CD4-positive, alpha-beta T cell (primary cell): ENCODE measurements around the gene GSTM1. TPM values are rescaled to one million over a fixed set of nuclear protein-coding genes. Genes with fewer than 3 reads are reported as not detected.

Source experiments
- ATAC-seq: fragments of 200-7000 bp; cut with Tn5 transposase; one replicate; pipeline ENCODE4 v1.10.0; 2022; ENCODE audit warnings: mild to moderate bottlenecking; ENCODE audit not compliant: poor library complexity
- CTCF ChIA-PET: fragments of 350-600 bp; sonication (Branson Sonifier 250); formaldehyde crosslinking; loops from one replicate; lab custom pipeline; 2021; ENCODE audit warnings: antibody characterized with exemption, inconsistent platforms; lab: Charles Lee
- POLR2A ChIA-PET: fragments of 350-600 bp; sonication (Branson Sonifier 250); formaldehyde crosslinking; loops from one replicate; lab custom pipeline; 2021; ENCODE audit warnings: antibody characterized with exemption, inconsistent platforms; lab: Charles Lee
- DNase-seq, 14 experiments: peaks; one replicate each; pipeline ENCODE4 v3.0.0-alpha.2; 2013 to 2020; ENCODE audit warnings: mixed read lengths in 2 of 14
- H3K27ac ChIP-seq, 2 donors: one replicate each; pipeline versions ENCODE4 v1.5.1 to v1.7.0; 2013; ENCODE audit warnings: low read length in 2 of 2, low read depth in 1 of 2, mild to moderate bottlenecking in 1 of 2
- H3K27me3 ChIP-seq, 2 experiments: 1 replicate in 1 of 2; 2 replicates in 1 of 2; pipeline versions ENCODE4 v1.6.1 to v1.7.0; 2013; ENCODE audit warnings: low read length in 2 of 2, control low read depth in 1 of 2, mild to moderate bottlenecking in 1 of 2, moderate library complexity in 1 of 2; ENCODE audit not compliant: insufficient read depth in 2 of 2, control insufficient read depth in 1 of 2
- H3K36me3 ChIP-seq: one replicate; pipeline ENCODE4 v1.6.1; 2013; ENCODE audit warnings: low read length, control low read depth; ENCODE audit not compliant: insufficient read depth
- H3K4me1 ChIP-seq: one replicate; pipeline ENCODE4 v1.6.1; 2013; ENCODE audit warnings: low read length, control low read depth; ENCODE audit not compliant: insufficient read depth
- H3K4me3 ChIP-seq: one replicate; pipeline ENCODE4 v1.5.1; 2013; ENCODE audit warnings: mild to moderate bottlenecking, low read length, moderate library complexity
- H3K9me3 ChIP-seq, 2 experiments: 1 replicate in 1 of 2; 2 replicates in 1 of 2; pipeline versions ENCODE4 v1.6.1 to v1.7.0; 2013; ENCODE audit warnings: low read length in 2 of 2, mild to moderate bottlenecking in 2 of 2, control low read depth in 1 of 2, moderate library complexity in 1 of 2; ENCODE audit not compliant: control insufficient read depth in 1 of 2, insufficient read depth in 1 of 2
- H3K27ac Mint-ChIP-seq: one replicate; pipeline ENCODE4 v1.8.0; 2020; ENCODE audit warnings: mixed read lengths
- H3K27me3 Mint-ChIP-seq: one replicate; pipeline ENCODE4 v1.8.0; 2021; ENCODE audit warnings: mixed read lengths
- H3K36me3 Mint-ChIP-seq: one replicate; pipeline ENCODE4 v1.8.0; 2021; ENCODE audit warnings: low read depth, mixed read lengths
- H3K4me1 Mint-ChIP-seq: one replicate; pipeline ENCODE4 v1.8.0; 2021; ENCODE audit warnings: low read depth, mixed read lengths
- H3K4me3 Mint-ChIP-seq: one replicate; pipeline ENCODE4 v1.8.0; 2020; ENCODE audit warnings: mild to moderate bottlenecking, mixed read lengths
- H3K9me3 Mint-ChIP-seq: one replicate; pipeline ENCODE4 v1.8.0; 2020; ENCODE audit warnings: mixed read lengths
- intact Hi-C, 2 experiments: fragments of 100-400 bp; cut with DNase I in 1 of 2; cut with micrococcal nuclease in 1 of 2; formaldehyde crosslinking; loops; one replicate each; pipeline versions ENCODE4 v1.15.1 to v1.9.0; 2023 to 2025; cut with DNase I, micrococcal nuclease
- total RNA-seq, 174 experiments: library from RNA in 2 of 174; stranded (reverse) in 2 of 174; gene quantifications; one replicate each; pipeline ENCODE4 v1.2.3 and lab custom pipeline; 2021 to 2026
- TF ChIP-seq, protein P1 (sequence below): fragments of 200-600 bp; IDR thresholded peaks from one replicate; pipeline ENCODE4 v1.8.0; 2022; ENCODE audit warnings: antibody characterized with exemption, mild to moderate bottlenecking

GSTM1 gene
- total RNA-seq, 2 experiments from 2014 or later = 31.9 to 36.2 TPM

DNA sequence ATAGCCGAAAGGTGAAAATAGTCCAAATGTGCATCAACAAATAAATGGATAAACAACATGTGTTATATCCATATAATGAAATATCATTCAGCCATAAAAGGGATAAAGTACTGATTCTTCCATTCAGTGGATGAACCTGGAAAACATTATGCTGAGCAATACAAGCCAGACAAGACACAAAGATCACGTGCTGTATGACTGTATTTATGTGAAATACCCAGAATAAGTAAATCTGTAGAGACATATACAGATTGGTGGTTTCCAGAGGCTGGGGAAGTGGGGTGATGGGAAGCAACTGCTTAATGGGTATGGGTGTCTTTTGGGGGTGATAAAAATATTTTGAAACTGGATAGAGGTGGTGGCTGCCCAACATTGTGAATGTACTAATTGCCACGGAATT is 45.0 kb upstream of the GSTM1 start:
- Histone ChIP-seq H3K27me3 (no peaks in the 10 kb centered on the region), H3K9me3 (no peaks in the 10 kb centered on the region), H3K36me3 (no peaks in the 10 kb centered on the region), H3K27ac (no peak overlapping the region), H3K4me3 (no peak overlapping the region), H3K4me1 (peaks cover 15% of the 10 kb centered on the region)
- Mint-ChIP-seq H3K9me3 (no peaks in the 10 kb centered on the region), H3K27me3 (no peaks in the 10 kb centered on the region), H3K4me3 (no peak overlapping the region), H3K36me3 (no peaks in the 10 kb centered on the region), H3K27ac (no peak overlapping the region), H3K4me1 (peaks cover 20% of the 10 kb centered on the region)
- ChIA-PET POLR2A (no interaction called here), CTCF (interaction anchor here (3.8 kb wide), 1 partner anchor 131 kb away, joined by 22 read pairs; no protein-coding TSS in a partner anchor)
- TF ChIP-seq, protein P1, sequence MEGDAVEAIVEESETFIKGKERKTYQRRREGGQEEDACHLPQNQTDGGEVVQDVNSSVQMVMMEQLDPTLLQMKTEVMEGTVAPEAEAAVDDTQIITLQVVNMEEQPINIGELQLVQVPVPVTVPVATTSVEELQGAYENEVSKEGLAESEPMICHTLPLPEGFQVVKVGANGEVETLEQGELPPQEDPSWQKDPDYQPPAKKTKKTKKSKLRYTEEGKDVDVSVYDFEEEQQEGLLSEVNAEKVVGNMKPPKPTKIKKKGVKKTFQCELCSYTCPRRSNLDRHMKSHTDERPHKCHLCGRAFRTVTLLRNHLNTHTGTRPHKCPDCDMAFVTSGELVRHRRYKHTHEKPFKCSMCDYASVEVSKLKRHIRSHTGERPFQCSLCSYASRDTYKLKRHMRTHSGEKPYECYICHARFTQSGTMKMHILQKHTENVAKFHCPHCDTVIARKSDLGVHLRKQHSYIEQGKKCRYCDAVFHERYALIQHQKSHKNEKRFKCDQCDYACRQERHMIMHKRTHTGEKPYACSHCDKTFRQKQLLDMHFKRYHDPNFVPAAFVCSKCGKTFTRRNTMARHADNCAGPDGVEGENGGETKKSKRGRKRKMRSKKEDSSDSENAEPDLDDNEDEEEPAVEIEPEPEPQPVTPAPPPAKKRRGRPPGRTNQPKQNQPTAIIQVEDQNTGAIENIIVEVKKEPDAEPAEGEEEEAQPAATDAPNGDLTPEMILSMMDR = no peak
- DNase-seq (peak in 1 of 14 experiments; percentile 4), ATAC-seq (no peak)
- intact Hi-C loops = loop anchor here (5.0 kb wide), 4 partner anchors 45 to 340 kb away; partner anchors contain the start of genes AHCYL1 (in 2 of the 2), GSTM1 (in 2 of the 2) and GNAI3 (in 1 of the 2)

GRCh38 chr1:109643385-109644230 is 44.0 kb upstream of the GSTM1 start:
- Mint-ChIP-seq H3K27me3 (no peaks in the 10 kb centered on the region), H3K9me3 (no peaks in the 10 kb centered on the region), H3K4me3 (no peak overlapping the region), H3K36me3 (no peaks in the 10 kb centered on the region), H3K4me1 (peaks cover 20% of the 10 kb centered on the region), H3K27ac (no peak overlapping the region)
- Histone ChIP-seq H3K27me3 (no peaks in the 10 kb centered on the region), H3K4me1 (peaks cover 15% of the 10 kb centered on the region), H3K9me3 (no peaks in the 10 kb centered on the region), H3K27ac (no peak overlapping the region), H3K36me3 (no peaks in the 10 kb centered on the region), H3K4me3 (no peak overlapping the region)
- peak; percentile 94 for ATAC-seq
- DNase-seq = peak; percentile 79 to 91 (median 88)
- TF ChIP-seq, protein P1 = peak; percentile 85
- intact Hi-C loops = loop anchor here (5.0 kb wide), 4 partner anchors 44 to 339 kb away; partner anchors contain the start of genes AHCYL1 (in 2 of the 2), GSTM1 (in 2 of the 2) and GNAI3 (in 1 of the 2)
- POLR2A ChIA-PET = no interaction called here
- CTCF ChIA-PET = interaction anchor here (3.8 kb wide), 1 partner anchor 130 kb away, joined by 22 read pairs; no protein-coding TSS in a partner anchor

DNA sequence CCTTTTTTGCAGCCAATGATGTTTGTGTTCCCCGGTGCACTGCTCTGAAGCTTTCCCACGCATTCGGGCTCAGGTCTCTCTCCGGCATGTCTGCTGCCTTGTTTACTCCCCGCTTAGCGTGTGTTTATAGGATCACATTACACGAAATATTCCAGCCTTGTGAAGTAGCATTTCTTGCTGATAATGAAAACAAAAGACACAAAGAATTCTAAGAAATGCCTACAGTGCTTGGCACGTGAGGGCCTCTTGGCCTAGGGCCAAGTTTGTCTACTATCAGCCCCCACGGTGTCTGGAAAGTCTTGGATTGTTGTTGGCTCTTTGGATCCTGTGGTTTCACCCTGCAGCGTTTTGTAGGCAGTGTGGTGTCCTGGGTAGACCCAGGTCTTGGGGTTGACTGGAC is 42.9 kb upstream of the GSTM1 start:
- Mint-ChIP-seq H3K4me1 (peaks cover 20% of the 10 kb centered on the region), H3K36me3 (no peaks in the 10 kb centered on the region), H3K27me3 (no peaks in the 10 kb centered on the region), H3K9me3 (no peaks in the 10 kb centered on the region), H3K27ac (no peak overlapping the region), H3K4me3 (no peak overlapping the region)
- no peaks in the 10 kb centered on the region for H3K27me3 ChIP-seq
- POLR2A ChIA-PET = no interaction called here
- no peaks in the 10 kb centered on the region for H3K9me3 ChIP-seq
- CTCF ChIA-PET = no interaction called here
- H3K27ac ChIP-seq = no peak overlapping the region
- peaks cover 15% of the 10 kb centered on the region for H3K4me1 ChIP-seq
- intact Hi-C loops = loop anchor here (5.0 kb wide), 4 partner anchors 43 to 338 kb away; partner anchors contain the start of genes AHCYL1 (in 2 of the 2), GSTM1 (in 2 of the 2) and GNAI3 (in 1 of the 2)
- no peak overlapping the region for H3K4me3 ChIP-seq
- H3K36me3 ChIP-seq = no peaks in the 10 kb centered on the region
- TF ChIP-seq, protein P1 = no peak
- ATAC-seq = no peak
- no peak for DNase-seq
